Thymus (tissue), 11 donors: ENCODE measurements around the gene SNCAIP. TPM values are rescaled to one million over a fixed set of nuclear protein-coding genes. Genes with fewer than 3 reads are reported as not detected.

Experiments
- DNase-seq, 9 donors: peaks; one replicate each; pipeline ENCODE4 v3.0.0-alpha.2; 2013; ENCODE audit warnings: low spot score in 9 of 9, low read depth in 6 of 9, missing footprints in 1 of 9
- H3K27ac ChIP-seq, 2 donors: one replicate each; pipeline ENCODE4 v1.5.1; 2013; ENCODE audit warnings: control low read depth in 1 of 2, low read depth in 1 of 2, low read length in 1 of 2, mild to moderate bottlenecking in 1 of 2, moderate library complexity in 1 of 2
- H3K27me3 ChIP-seq, 2 donors: one replicate each; pipeline ENCODE4 v1.5.1; 2013; ENCODE audit warnings: low read length in 1 of 2; ENCODE audit not compliant: control insufficient read depth in 2 of 2, insufficient read depth in 1 of 2
- H3K36me3 ChIP-seq, 2 donors: one replicate each; pipeline ENCODE4 v1.5.1; 2013; ENCODE audit warnings: low read length in 1 of 2, mild to moderate bottlenecking in 1 of 2, moderate library complexity in 1 of 2; ENCODE audit not compliant: control insufficient read depth in 2 of 2, insufficient read depth in 2 of 2
- H3K4me1 ChIP-seq, 2 donors: one replicate each; pipeline ENCODE4 v1.5.1; 2013; ENCODE audit warnings: low read length in 2 of 2; ENCODE audit not compliant: control insufficient read depth in 2 of 2, insufficient read depth in 2 of 2
- H3K4me3 ChIP-seq, 2 donors: one replicate each; pipeline ENCODE4 v1.5.1; 2013; ENCODE audit warnings: low read length in 2 of 2, control low read depth in 1 of 2, mild to moderate bottlenecking in 1 of 2
- H3K9me3 ChIP-seq, 2 donors: one replicate each; pipeline ENCODE4 v1.5.1; 2013; ENCODE audit warnings: low read length in 1 of 2, mild to moderate bottlenecking in 1 of 2; ENCODE audit not compliant: control insufficient read depth in 2 of 2, insufficient read depth in 1 of 2
- WGBS: extraction: QIAGEN DNeasy Blood & Tissue Kit; methylation state at CpG from one replicate; pipeline ENCODE4 v1.1.7; 2013; 5-methylcytosine and 5-hydroxymethylcytosine counted together
- polyA plus RNA-seq: library from polyadenylated mRNA; stranded (reverse); fragments of 200-250 nt; gene quantifications from one replicate; pipeline ENCODE4 v1.2.3, GENCODE V29; 2013
- total RNA-seq: library from RNA; stranded (reverse); fragments of 120-200 nt; gene quantifications from one replicate; pipeline ENCODE4 v1.2.4, GENCODE V29; 2013
- donor health status: healthy.

Gene SNCAIP
- total and polyA plus RNA-seq, 2 donors = 5.2 to 7.4 TPM

GRCh38 chr5:122406181-122406580 lies 94.1 kb downstream of the SNCAIP start:
- Histone ChIP-seq H3K36me3 (no peaks in the 10 kb centered on the region), H3K27me3 (no peaks in the 10 kb centered on the region), H3K27ac (no peak overlapping the region), H3K4me1 (no peaks in the 10 kb centered on the region), H3K4me3 (no peak overlapping the region), H3K9me3 (no peaks in the 10 kb centered on the region)
- WGBS = 95% methylated on average over 5 of the region's 5 CpGs
- no peak for DNase-seq

GRCh38 chr5:122408592-122409224 lies 96.7 kb downstream of the SNCAIP start:
- Histone ChIP-seq H3K4me3 (no peak overlapping the region), H3K27me3 (no peaks in the 10 kb centered on the region), H3K4me1 (no peaks in the 10 kb centered on the region), H3K36me3 (no peaks in the 10 kb centered on the region), H3K9me3 (no peaks in the 10 kb centered on the region), H3K27ac (no peak overlapping the region)
- no peak for DNase-seq
- 10% methylated on average over 1 of the region's 1 CpG for WGBS

DNA sequence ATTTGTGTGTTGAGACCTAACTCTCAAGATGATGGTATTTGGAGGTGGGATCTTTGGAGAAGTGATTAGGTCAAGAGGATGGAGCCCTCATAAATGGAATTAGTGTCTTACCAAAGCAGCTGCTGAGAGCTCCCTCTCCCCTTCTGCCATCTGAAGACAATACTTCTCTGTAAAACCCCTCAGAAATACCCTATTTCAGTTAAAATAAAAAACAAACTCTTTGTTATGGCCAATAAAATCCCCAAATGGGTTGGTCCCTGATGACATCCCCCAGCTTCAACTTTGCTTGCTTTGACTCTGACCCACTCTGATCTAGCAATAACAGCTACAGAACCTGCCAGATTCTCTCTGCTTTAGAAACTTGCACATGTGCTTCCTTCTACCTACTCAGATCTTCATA lies 100.9 kb downstream of the SNCAIP start:
- DNase-seq = no peak
- Histone ChIP-seq H3K4me1 (no peaks in the 10 kb centered on the region), H3K4me3 (no peak overlapping the region), H3K27me3 (no peaks in the 10 kb centered on the region), H3K27ac (no peak overlapping the region), H3K36me3 (no peaks in the 10 kb centered on the region), H3K9me3 (no peaks in the 10 kb centered on the region)

DNA sequence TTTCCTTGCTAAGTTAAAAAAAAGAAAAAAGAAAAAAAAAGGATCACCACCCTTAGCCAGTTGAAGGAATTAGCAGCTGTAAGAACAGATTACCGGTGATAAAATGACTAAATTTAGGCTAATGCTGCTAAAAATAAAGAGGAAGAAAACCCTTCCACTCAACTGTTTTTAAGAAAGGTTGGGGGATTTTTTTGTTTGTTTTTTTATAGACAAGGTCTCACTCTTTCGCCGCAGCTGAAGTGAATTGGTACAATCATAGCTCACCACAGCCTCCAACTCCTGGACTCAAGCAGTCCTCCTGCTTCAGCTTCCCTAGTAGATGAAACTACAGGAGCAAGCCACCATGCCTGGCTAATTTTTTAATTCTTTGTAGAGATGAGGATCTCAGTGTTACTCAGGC lies 101.7 kb downstream of the SNCAIP start:
- WGBS = 38% methylated on average over 3 of the region's 3 CpGs
- Histone ChIP-seq H3K9me3 (no peaks in the 10 kb centered on the region), H3K27me3 (no peaks in the 10 kb centered on the region), H3K36me3 (no peaks in the 10 kb centered on the region), H3K4me3 (no peak overlapping the region), H3K27ac (no peak overlapping the region), H3K4me1 (no peaks in the 10 kb centered on the region)
- DNase-seq = no peak

DNA sequence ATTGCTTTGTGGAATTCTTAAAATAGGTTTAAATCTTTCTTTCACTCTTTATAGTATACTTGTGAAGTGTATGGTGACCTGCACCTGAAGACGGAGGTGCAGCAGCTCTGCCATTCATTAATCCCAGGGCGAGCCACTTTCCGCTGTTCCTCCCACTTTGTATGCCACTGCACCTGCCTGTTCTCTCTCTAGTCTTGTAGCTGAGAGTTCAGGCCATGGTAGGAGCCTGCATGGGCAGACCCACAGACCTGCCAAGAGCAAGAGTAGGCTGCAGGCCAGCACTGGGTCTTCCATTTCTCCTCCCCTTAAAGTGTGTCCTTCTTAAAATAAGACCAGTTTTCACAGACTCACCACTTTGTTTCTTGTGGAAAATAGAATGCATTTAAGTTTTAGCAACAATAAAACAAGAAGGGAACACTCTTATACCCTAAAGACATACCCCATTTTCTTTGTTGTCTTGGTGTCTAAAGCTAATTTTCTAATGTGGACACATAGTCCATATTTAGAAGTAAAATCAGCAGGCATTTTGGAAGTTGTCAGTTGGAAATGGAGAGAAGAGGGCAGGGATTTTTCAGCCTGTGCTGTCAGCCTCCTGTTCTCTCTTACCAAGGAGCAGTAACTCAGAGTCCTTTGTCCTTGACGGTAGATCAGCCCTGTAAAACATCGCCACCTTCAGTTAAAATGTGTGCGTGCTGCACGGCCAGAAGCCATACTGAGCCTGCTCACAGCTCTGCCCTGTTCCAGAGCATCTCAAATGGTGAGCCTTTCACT lies 103.2 kb downstream of the SNCAIP start:
- H3K4me1 ChIP-seq = no peaks in the 10 kb centered on the region
- WGBS = 53% methylated on average over 7 of the region's 7 CpGs
- H3K27ac ChIP-seq = no peak overlapping the region
- no peaks in the 10 kb centered on the region for H3K9me3 ChIP-seq
- H3K27me3 ChIP-seq = no peaks in the 10 kb centered on the region
- no peaks in the 10 kb centered on the region for H3K36me3 ChIP-seq
- no peak overlapping the region for H3K4me3 ChIP-seq
- peak in 6 of 9 donors; percentile 8 to 57 (median 19) for DNase-seq

DNA sequence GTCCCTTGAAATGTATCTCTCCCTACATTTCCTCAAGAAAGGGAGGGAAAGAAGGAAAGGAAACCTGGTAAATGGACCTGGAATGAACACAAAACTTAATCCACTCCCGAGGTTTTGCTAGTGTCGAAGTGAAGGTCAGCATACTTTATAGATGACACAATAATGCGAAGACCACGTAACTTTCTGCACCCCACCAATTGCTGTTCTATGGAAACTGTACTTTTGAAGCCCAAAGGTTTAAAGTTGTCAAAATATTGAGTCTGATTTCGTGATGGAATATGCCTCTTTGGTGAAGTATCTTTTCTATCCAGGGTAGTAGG lies 103.7 kb downstream of the SNCAIP start:
- no peak overlapping the region for H3K27ac ChIP-seq
- DNase-seq = no peak
- no peaks in the 10 kb centered on the region for H3K36me3 ChIP-seq
- no peaks in the 10 kb centered on the region for H3K9me3 ChIP-seq
- H3K4me3 ChIP-seq = no peak overlapping the region
- no peaks in the 10 kb centered on the region for H3K27me3 ChIP-seq
- 89% methylated on average over 5 of the region's 5 CpGs for WGBS
- H3K4me1 ChIP-seq = no peaks in the 10 kb centered on the region

DNA sequence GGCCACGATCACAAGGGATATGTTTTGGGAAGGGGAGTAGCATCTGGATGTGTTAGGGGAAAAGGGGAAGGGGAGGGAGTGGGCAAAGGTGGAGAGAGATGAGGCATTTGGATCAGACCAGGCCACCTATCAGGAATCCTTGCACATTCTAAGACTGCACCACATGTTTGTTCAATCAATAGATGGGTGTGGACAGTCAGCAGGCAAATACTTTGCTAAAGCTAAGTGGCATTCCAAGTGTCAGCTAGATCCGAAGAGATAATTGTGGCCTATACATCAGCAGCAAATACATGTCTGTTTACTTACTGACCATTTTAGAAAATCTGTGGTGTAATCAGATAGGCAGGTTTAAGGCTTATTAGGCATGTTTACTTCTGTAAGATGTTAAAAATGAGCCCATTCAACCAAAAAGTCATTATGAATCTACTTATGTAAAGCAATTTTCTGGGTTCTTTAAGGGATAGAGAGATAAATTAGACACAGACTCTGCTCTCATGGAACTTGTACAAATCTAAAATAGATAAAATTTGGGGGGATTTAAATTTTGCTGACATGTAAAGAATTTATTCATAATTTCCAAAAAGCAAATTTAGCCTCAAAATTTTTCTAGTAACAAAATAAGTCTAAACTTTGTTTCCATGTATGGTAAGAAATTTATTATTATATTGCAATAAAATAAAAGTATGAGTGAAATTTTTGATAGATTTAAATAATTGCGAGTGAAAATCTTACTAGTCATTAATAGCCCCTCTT lies 107.3 kb downstream of the SNCAIP start:
- H3K4me1 ChIP-seq = no peaks in the 10 kb centered on the region
- WGBS = 94% methylated on average over 3 of the region's 3 CpGs
- no peaks in the 10 kb centered on the region for H3K9me3 ChIP-seq
- no peak overlapping the region for H3K27ac ChIP-seq
- DNase-seq = no peak
- H3K36me3 ChIP-seq = no peaks in the 10 kb centered on the region
- H3K27me3 ChIP-seq = no peaks in the 10 kb centered on the region
- H3K4me3 ChIP-seq = no peak overlapping the region

GRCh38 chr5:122420091-122420490 lies 108.1 kb downstream of the SNCAIP start:
- H3K27ac ChIP-seq = no peak overlapping the region
- H3K27me3 ChIP-seq = no peaks in the 10 kb centered on the region
- DNase-seq = no peak
- H3K36me3 ChIP-seq = no peaks in the 10 kb centered on the region
- H3K9me3 ChIP-seq = no peaks in the 10 kb centered on the region
- 79% methylated on average over 6 of the region's 6 CpGs for WGBS
- H3K4me1 ChIP-seq = no peaks in the 10 kb centered on the region
- H3K4me3 ChIP-seq = no peak overlapping the region

GRCh38 chr5:122420537-122421236 lies 108.7 kb downstream of the SNCAIP start:
- H3K27me3 ChIP-seq = no peaks in the 10 kb centered on the region
- WGBS = 92% methylated on average over 3 of the region's 3 CpGs
- H3K27ac ChIP-seq = no peak overlapping the region
- H3K4me1 ChIP-seq = no peaks in the 10 kb centered on the region
- H3K36me3 ChIP-seq = no peaks in the 10 kb centered on the region
- H3K4me3 ChIP-seq = no peak overlapping the region
- H3K9me3 ChIP-seq = no peaks in the 10 kb centered on the region
- DNase-seq = no peak
